WTC11 (cell line): Measurements from ENCODE around the gene INMT. TPM values are rescaled to one million over a fixed set of nuclear protein-coding genes. Genes with fewer than 3 reads are reported as not detected.

Experiments used
- ATAC-seq: fragments of 200-7000 bp; cut with Tn5 transposase; 2 replicates; pipeline ENCODE4 v1.10.0; 2021; ENCODE audit warnings: mild to moderate bottlenecking, moderate library complexity
- CTCF ChIA-PET: fragments of 300-600 bp; sonication (Branson Sonifier 250); formaldehyde crosslinking; loops from one replicate; lab custom pipeline; 2021; ENCODE audit warnings: antibody characterized with exemption; lab: Charles Lee
- POLR2A ChIA-PET: fragments of 350-600 bp; sonication (Branson Sonifier 250); formaldehyde crosslinking; loops from one replicate; lab custom pipeline; 2021; ENCODE audit warnings: antibody characterized with exemption; lab: Charles Lee
- DNase-seq: peaks from one replicate; pipeline ENCODE4 v3.0.0; 2021; ENCODE audit warnings: low spot score
- H3K27ac Mint-ChIP-seq: 2 replicates; pipeline ENCODE4 v1.8.0; 2021; ENCODE audit warnings: mixed read lengths
- H3K27me3 Mint-ChIP-seq: 2 replicates; pipeline ENCODE4 v1.8.0; 2021; ENCODE audit warnings: low read depth, mild to moderate bottlenecking, moderate library complexity, mixed read lengths
- H3K36me3 Mint-ChIP-seq: 2 replicates; pipeline ENCODE4 v1.8.0; 2021; ENCODE audit warnings: mixed read lengths
- H3K4me1 Mint-ChIP-seq: 2 replicates; pipeline ENCODE4 v1.8.0; 2022; ENCODE audit warnings: mixed read lengths
- H3K4me3 Mint-ChIP-seq: 2 replicates; pipeline ENCODE4 v1.8.0; 2021; ENCODE audit warnings: mild to moderate bottlenecking, moderate library complexity, mixed read lengths
- H3K9me3 Mint-ChIP-seq: 2 replicates; pipeline ENCODE4 v1.8.0; 2021; ENCODE audit warnings: mixed read lengths
- GABPB1 ChIP-seq: sonication (generic); formaldehyde crosslinking; IDR thresholded peaks from 2 replicates; pipeline ENCODE4 v1.8.1; 2023; ENCODE audit warnings: mild to moderate bottlenecking, missing genetic modification reagents
- GRHL2 ChIP-seq: fragments of 250-450 bp; sonication (Bioruptor Pico); IDR thresholded peaks from 2 replicates; pipeline ENCODE4 v1.8.0; 2022; ENCODE audit warnings: mild to moderate bottlenecking, moderate library complexity; ENCODE audit not compliant: insufficient replicate concordance, severe bottlenecking
- IRF2 ChIP-seq: sonication (generic); formaldehyde crosslinking; IDR thresholded peaks from 2 replicates; pipeline ENCODE4 v1.8.0; 2022; ENCODE audit warnings: low read depth, missing genetic modification reagents, borderline replicate concordance
- NFE2L1 ChIP-seq: sonication (generic); formaldehyde crosslinking; IDR thresholded peaks from 2 replicates; pipeline ENCODE4 v1.8.1; 2023; ENCODE audit warnings: missing genetic modification reagents
- total RNA-seq: library from RNA; stranded (reverse); gene quantifications from 3 replicates; pipeline ENCODE4 v1.2.3, GENCODE V29; 2021
- TF ChIP-seq, protein P1 (sequence below): sonication (generic); formaldehyde crosslinking; IDR thresholded peaks from 2 replicates; pipeline ENCODE4 v1.8.1; 2023; ENCODE audit warnings: mild to moderate bottlenecking, missing genetic modification reagents, borderline replicate concordance
- TF ChIP-seq, protein P2 (sequence below): sonication (generic); formaldehyde crosslinking; IDR thresholded peaks from 2 replicates; pipeline ENCODE4 v1.8.1; 2023; ENCODE audit warnings: mild to moderate bottlenecking, missing genetic modification reagents
- TF ChIP-seq, protein P3 (sequence below): fragments of 250-450 bp; sonication (Bioruptor Pico); IDR thresholded peaks from 2 replicates; pipeline ENCODE4 v1.9.0; 2021; ENCODE audit warnings: moderate library complexity, mild to moderate bottlenecking, inconsistent platforms, borderline replicate concordance
- TF ChIP-seq, protein P4 (sequence below): sonication (generic); formaldehyde crosslinking; IDR thresholded peaks from 2 replicates; pipeline ENCODE4 v1.8.1; 2022; ENCODE audit warnings: low read depth, missing genetic modification reagents, borderline replicate concordance
- TF ChIP-seq, protein P5 (sequence below): sonication (generic); formaldehyde crosslinking; IDR thresholded peaks from 2 replicates; pipeline ENCODE4 v1.8.1; 2022; ENCODE audit warnings: low read depth, mild to moderate bottlenecking, moderate library complexity, missing genetic modification reagents, borderline replicate concordance
- TF ChIP-seq, protein P6 (sequence below): sonication (generic); formaldehyde crosslinking; conservative IDR thresholded peaks from 2 replicates; pipeline ENCODE4 v1.8.1; 2022; ENCODE audit warnings: mild to moderate bottlenecking, missing genetic modification reagents
- TF ChIP-seq, protein P7 (sequence below): sonication (generic); formaldehyde crosslinking; IDR thresholded peaks from 2 replicates; pipeline ENCODE4 v1.8.0; 2022; ENCODE audit warnings: mild to moderate bottlenecking, missing genetic modification reagents
- TF ChIP-seq, protein P8 (sequence below): sonication (generic); formaldehyde crosslinking; IDR thresholded peaks from 2 replicates; pipeline ENCODE4 v1.8.1; 2023; ENCODE audit warnings: mild to moderate bottlenecking, missing genetic modification reagents

Gene INMT
- total RNA-seq, 1 experiment from 2014 or later: 3.5 TPM

DNA sequence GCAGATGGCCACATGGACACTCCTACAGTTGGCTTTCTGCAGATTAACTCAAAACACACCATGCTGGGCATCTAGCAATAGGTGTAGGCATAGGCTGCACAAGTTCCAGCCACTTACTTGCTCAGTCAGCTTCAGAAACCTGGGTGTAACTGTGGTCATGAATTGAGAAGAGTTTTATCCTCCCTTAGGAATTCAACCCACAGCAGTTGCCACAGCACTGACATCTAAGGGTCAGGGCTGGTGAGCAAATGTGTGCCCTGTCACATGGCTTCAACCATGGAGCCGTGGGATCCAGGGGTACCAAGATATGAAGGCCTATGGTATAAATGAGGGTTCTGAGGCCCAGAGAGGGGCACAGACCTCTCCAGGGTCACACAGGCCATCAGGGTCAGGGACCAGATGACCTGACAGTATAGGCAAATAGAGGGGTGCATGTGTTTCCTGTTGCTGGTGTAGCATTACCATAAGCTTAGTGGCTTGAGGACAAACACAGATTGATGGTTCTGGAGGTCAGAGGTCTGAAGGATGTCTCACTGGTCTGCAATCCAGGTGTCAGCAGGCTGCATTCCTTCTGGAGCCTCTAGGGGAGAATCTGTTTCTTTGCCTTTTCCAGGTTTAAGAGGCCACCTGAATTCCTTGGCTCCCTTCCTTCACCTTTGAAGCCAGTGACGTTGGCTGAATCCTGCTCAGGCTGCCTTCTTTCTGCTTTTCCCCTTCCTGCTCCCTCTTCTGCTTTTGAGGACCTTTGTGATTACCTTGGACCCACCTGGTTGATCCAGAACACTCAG, 43.4 kb downstream of the INMT start (continued):
- TF ChIP-seq, protein P1, sequence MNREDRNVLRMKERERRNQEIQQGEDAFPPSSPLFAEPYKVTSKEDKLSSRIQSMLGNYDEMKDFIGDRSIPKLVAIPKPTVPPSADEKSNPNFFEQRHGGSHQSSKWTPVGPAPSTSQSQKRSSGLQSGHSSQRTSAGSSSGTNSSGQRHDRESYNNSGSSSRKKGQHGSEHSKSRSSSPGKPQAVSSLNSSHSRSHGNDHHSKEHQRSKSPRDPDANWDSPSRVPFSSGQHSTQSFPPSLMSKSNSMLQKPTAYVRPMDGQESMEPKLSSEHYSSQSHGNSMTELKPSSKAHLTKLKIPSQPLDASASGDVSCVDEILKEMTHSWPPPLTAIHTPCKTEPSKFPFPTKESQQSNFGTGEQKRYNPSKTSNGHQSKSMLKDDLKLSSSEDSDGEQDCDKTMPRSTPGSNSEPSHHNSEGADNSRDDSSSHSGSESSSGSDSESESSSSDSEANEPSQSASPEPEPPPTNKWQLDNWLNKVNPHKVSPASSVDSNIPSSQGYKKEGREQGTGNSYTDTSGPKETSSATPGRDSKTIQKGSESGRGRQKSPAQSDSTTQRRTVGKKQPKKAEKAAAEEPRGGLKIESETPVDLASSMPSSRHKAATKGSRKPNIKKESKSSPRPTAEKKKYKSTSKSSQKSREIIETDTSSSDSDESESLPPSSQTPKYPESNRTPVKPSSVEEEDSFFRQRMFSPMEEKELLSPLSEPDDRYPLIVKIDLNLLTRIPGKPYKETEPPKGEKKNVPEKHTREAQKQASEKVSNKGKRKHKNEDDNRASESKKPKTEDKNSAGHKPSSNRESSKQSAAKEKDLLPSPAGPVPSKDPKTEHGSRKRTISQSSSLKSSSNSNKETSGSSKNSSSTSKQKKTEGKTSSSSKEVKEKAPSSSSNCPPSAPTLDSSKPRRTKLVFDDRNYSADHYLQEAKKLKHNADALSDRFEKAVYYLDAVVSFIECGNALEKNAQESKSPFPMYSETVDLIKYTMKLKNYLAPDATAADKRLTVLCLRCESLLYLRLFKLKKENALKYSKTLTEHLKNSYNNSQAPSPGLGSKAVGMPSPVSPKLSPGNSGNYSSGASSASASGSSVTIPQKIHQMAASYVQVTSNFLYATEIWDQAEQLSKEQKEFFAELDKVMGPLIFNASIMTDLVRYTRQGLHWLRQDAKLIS (CRISPR knock-in tag): no peak
- TF ChIP-seq, protein P2, sequence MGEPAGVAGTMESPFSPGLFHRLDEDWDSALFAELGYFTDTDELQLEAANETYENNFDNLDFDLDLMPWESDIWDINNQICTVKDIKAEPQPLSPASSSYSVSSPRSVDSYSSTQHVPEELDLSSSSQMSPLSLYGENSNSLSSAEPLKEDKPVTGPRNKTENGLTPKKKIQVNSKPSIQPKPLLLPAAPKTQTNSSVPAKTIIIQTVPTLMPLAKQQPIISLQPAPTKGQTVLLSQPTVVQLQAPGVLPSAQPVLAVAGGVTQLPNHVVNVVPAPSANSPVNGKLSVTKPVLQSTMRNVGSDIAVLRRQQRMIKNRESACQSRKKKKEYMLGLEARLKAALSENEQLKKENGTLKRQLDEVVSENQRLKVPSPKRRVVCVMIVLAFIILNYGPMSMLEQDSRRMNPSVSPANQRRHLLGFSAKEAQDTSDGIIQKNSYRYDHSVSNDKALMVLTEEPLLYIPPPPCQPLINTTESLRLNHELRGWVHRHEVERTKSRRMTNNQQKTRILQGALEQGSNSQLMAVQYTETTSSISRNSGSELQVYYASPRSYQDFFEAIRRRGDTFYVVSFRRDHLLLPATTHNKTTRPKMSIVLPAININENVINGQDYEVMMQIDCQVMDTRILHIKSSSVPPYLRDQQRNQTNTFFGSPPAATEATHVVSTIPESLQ: no peak
- TF ChIP-seq, protein P3, sequence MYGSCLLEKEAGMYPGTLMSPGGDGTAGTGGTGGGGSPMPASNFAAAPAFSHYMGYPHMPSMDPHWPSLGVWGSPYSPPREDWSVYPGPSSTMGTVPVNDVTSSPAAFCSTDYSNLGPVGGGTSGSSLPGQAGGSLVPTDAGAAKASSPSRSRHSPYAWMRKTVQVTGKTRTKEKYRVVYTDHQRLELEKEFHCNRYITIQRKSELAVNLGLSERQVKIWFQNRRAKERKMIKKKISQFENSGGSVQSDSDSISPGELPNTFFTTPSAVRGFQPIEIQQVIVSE (CRISPR knock-in tag): no peak
- TF ChIP-seq IRF2: no peak

DNA sequence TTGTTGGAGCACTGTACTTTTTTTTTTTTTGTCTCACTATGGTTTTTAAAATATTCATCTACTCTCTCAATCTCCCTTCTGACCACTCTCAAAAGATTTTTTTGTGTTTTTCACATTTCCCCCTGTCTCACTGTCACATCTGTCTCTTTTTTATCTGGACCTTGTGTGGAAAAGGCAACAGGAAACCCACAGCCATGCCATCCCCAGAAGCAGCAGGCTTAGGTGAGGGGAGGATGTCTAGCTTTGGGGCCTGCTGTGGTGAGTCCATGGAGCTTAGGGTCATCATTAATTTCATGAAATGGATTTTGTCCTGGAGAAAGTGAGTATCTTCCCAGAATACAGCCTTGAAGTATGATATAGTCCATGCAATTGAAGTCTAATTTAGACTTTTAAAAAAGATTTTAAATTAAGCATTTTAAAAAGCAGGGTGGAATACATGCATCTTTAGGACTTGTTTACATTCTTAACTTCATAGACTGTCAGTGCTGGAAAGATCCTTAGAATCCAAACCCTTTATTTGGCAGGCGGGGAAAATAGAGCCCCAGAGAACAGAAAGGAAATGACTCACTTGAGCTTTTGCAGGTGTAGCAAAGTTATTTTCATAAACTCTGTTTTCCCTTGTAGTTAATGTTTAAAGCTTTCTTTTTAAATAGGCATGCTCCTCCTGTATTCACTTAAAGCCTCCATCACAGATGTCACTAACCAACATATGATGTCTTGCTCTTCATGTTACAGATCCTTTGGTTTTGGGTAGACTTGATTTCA, 44.4 kb downstream of the INMT start:
- TF ChIP-seq, protein P4, sequence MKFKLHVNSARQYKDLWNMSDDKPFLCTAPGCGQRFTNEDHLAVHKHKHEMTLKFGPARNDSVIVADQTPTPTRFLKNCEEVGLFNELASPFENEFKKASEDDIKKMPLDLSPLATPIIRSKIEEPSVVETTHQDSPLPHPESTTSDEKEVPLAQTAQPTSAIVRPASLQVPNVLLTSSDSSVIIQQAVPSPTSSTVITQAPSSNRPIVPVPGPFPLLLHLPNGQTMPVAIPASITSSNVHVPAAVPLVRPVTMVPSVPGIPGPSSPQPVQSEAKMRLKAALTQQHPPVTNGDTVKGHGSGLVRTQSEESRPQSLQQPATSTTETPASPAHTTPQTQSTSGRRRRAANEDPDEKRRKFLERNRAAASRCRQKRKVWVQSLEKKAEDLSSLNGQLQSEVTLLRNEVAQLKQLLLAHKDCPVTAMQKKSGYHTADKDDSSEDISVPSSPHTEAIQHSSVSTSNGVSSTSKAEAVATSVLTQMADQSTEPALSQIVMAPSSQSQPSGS (CRISPR knock-in tag): no peak
- TF ChIP-seq GABPB1 (CRISPR knock-in tag): no peak
- TF ChIP-seq, protein P3 (CRISPR knock-in tag): no peak
- peaks cover under 1% of the 10 kb centered on the region; the same call in 1 of the 2 replicates for H3K4me1 Mint-ChIP-seq
- H3K36me3 Mint-ChIP-seq: no peaks in the 10 kb centered on the region
- H3K9me3 Mint-ChIP-seq: no peaks in the 10 kb centered on the region
- H3K4me3 Mint-ChIP-seq: no peak overlapping the region
- H3K27me3 Mint-ChIP-seq: no peaks in the 10 kb centered on the region
- ATAC-seq (no peak), DNase-seq (no peak)
- CTCF ChIA-PET: interaction anchor here (0.9 to 3.1 kb wide), 3 partner anchors 112 to 326 kb away, joined by 3 to 14 read pairs (median 8); no protein-coding TSS in a partner anchor
- POLR2A ChIA-PET: no interaction called here
- H3K27ac Mint-ChIP-seq: no peak overlapping the region

DNA sequence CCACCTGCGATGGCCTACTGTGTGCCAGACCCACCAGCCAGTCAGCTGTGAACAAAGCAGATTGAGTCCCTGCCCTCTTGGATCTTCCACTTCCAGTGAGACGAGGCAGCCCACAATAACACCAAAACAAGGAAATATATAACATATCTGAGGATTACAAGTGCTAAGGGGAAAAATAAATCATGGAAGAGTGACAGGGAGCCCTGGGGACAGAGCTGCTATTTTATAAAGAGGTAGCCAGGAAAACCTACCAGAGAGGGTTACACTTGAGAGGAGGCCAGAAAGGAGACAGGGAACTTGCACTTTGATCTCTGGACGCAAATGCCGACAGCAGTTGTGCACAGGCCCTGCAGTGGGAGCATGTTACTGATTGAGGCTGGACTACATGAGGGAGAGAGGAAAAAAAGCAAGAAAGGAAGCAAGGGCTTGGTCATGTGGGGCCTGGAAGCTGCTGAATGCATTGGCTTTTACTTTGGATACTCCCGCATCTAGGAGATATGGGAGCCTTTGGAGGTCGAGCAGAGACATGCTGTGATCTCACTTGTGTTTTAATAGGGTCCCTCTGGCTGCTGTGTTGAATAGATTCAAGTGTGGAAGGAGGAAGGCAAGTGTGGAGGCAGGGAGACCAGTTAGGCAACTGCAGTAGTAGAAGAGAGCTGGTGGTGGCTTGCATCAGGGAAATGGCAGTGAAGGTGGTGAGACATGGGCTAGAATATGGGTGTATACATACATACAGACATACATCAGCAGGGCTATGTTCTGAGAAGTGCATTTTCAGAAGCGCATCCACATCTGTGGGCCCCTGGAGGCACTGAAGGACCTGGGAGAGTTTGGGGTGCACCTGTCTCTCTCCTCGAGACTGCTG, 45.5 kb downstream of the INMT start:
- Mint-ChIP-seq H3K4me1 (no peaks in the 10 kb centered on the region), H3K36me3 (no peaks in the 10 kb centered on the region), H3K27me3 (no peaks in the 10 kb centered on the region), H3K27ac (no peak overlapping the region), H3K4me3 (no peak overlapping the region), H3K9me3 (no peaks in the 10 kb centered on the region)
- DNase-seq: no peak
- ChIA-PET POLR2A (no interaction called here), CTCF (interaction anchor here (1.0 to 3.1 kb wide), 4 partner anchors 111 to 325 kb away, joined by 3 to 14 read pairs (median 7); no protein-coding TSS in a partner anchor)
- ATAC-seq: no peak
- TF ChIP-seq, protein P5, sequence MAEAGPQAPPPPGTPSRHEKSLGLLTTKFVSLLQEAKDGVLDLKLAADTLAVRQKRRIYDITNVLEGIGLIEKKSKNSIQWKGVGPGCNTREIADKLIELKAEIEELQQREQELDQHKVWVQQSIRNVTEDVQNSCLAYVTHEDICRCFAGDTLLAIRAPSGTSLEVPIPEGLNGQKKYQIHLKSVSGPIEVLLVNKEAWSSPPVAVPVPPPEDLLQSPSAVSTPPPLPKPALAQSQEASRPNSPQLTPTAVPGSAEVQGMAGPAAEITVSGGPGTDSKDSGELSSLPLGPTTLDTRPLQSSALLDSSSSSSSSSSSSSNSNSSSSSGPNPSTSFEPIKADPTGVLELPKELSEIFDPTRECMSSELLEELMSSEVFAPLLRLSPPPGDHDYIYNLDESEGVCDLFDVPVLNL (CRISPR knock-in tag): no peak
- TF ChIP-seq, protein P6, sequence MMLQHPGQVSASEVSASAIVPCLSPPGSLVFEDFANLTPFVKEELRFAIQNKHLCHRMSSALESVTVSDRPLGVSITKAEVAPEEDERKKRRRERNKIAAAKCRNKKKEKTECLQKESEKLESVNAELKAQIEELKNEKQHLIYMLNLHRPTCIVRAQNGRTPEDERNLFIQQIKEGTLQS (CRISPR knock-in tag): no peak
- no peak for TF ChIP-seq GRHL2
- TF ChIP-seq, protein P7, sequence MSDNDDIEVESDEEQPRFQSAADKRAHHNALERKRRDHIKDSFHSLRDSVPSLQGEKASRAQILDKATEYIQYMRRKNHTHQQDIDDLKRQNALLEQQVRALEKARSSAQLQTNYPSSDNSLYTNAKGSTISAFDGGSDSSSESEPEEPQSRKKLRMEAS: no peak
- no peak for TF ChIP-seq NFE2L1 (CRISPR knock-in tag)
- TF ChIP-seq IRF2: no peak
- TF ChIP-seq, protein P8, sequence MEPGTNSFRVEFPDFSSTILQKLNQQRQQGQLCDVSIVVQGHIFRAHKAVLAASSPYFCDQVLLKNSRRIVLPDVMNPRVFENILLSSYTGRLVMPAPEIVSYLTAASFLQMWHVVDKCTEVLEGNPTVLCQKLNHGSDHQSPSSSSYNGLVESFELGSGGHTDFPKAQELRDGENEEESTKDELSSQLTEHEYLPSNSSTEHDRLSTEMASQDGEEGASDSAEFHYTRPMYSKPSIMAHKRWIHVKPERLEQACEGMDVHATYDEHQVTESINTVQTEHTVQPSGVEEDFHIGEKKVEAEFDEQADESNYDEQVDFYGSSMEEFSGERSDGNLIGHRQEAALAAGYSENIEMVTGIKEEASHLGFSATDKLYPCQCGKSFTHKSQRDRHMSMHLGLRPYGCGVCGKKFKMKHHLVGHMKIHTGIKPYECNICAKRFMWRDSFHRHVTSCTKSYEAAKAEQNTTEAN (CRISPR knock-in tag): no peak
